ENCODE results near the gene WNT3A.

The WNT3A gene

GRCh38 chr1:228079013-228079412, 72.2 kb downstream of the WNT3A start:
- peaks cover 3% of the 10 kb centered on the region for H3K4me1 ChIP-seq (ENCODE audit: control insufficient read depth, insufficient read depth, low read length)
- CTCF ChIA-PET: no interaction called here
- H3K36me3 ChIP-seq (ENCODE audit: control insufficient read depth in 2 of 2, insufficient read depth in 1 of 2, low read length in 2 of 2): peaks cover 0 to 11% of the 10 kb centered on the region in 2 experiments; a peak in 1 of 3 replicates
- H3K9me3 ChIP-seq (ENCODE audit: control insufficient read depth, insufficient read depth, low read depth, low read length): no peaks in the 10 kb centered on the region
- TF ChIP-seq ZNF529 (tag by site-specific recombination; IDR thresholded peaks at IDR 0.05; ENCODE audit: insufficient replicate concordance): no peak
- no peak for TF ChIP-seq ZNF610 (tag by site-specific recombination; IDR thresholded peaks at IDR 0.05; ENCODE audit: borderline replicate concordance)
- TF ChIP-seq ZBTB17 (tag by site-specific recombination; IDR thresholded peaks at IDR 0.05): no peak
- TF ChIP-seq ZNF311 (tag by site-specific recombination; IDR thresholded peaks at IDR 0.05; ENCODE audit: borderline replicate concordance): no peak
- no peak for TF ChIP-seq ZNF16 (tag by site-specific recombination; IDR thresholded peaks at IDR 0.05; ENCODE audit: low read depth)
- TF ChIP-seq ZNF791 (tag by site-specific recombination; IDR thresholded peaks at IDR 0.05): no peak
- no peak for TF ChIP-seq ZNF391 (tag by site-specific recombination; IDR thresholded peaks at IDR 0.05; ENCODE audit: borderline replicate concordance, low read depth)
- POLR2A ChIA-PET: interaction anchor here (1.2 kb wide), 1 partner anchor 12 kb away, joined by 3 read pairs; no protein-coding TSS in a partner anchor
- no peak overlapping the region for H3K4me3 ChIP-seq (ENCODE audit: low read depth, low read length)
- H3K27ac ChIP-seq (ENCODE audit: extremely low read depth, low read depth, low read length): no peak overlapping the region

GRCh38 chr1:228079601-228080263, 72.9 kb downstream of the WNT3A start:
- peaks cover 4% of the 10 kb centered on the region for H3K4me1 ChIP-seq (ENCODE audit: control insufficient read depth, insufficient read depth, low read length)
- H3K27ac ChIP-seq (ENCODE audit: extremely low read depth, low read depth, low read length): no peak overlapping the region
- TF ChIP-seq ZNF580 (tag by site-specific recombination; IDR thresholded peaks at IDR 0.05) (peak; percentile 98), ZBTB49 (tag by site-specific recombination; IDR thresholded peaks at IDR 0.05; ENCODE audit: low read depth) (no peak)
- ChIA-PET CTCF (no interaction called here), POLR2A (interaction anchor here (1.2 kb wide), 1 partner anchor 11 kb away, joined by 3 read pairs; no protein-coding TSS in a partner anchor)
- no peaks in the 10 kb centered on the region for H3K9me3 ChIP-seq (ENCODE audit: control insufficient read depth, insufficient read depth, low read depth, low read length)
- H3K36me3 ChIP-seq (ENCODE audit: control insufficient read depth in 2 of 2, insufficient read depth in 1 of 2, low read length in 2 of 2): peaks cover 0 to 18% of the 10 kb centered on the region in 2 experiments; a peak in 1 of 3 replicates
- H3K4me3 ChIP-seq (ENCODE audit: low read depth, low read length): no peak overlapping the region

GRCh38 chr1:228081144-228081543, 74.3 kb downstream of the WNT3A start:
- H3K27ac ChIP-seq (ENCODE audit: extremely low read depth, low read depth, low read length): no peak overlapping the region; the same call in 1 of the 2 replicates
- POLR2A ChIA-PET: interaction anchor here (1.1 to 2.9 kb wide), 7 partner anchors 11 to 346 kb away, joined by 4 to 21 read pairs (median 11); partner anchors contain the start of genes IBA57, JMJD4, SNAP47 and WNT9A

More at GRCh38 chr1:228081144-228081543, 74.3 kb downstream of the WNT3A start:
- no peaks in the 10 kb centered on the region for H3K9me3 ChIP-seq (ENCODE audit: control insufficient read depth, insufficient read depth, low read depth, low read length)
- CTCF ChIA-PET: interaction anchor here (0.6 kb wide), 1 partner anchor 220 kb away, joined by 5 read pairs; no protein-coding TSS in a partner anchor
- H3K4me1 ChIP-seq (ENCODE audit: control insufficient read depth, insufficient read depth, low read length): peaks cover 17% of the 10 kb centered on the region
- peaks cover 0 to 24% of the 10 kb centered on the region in 2 experiments; a peak in 1 of 3 replicates for H3K36me3 ChIP-seq (ENCODE audit: control insufficient read depth in 2 of 2, insufficient read depth in 1 of 2, low read length in 2 of 2)
- no peak for TF ChIP-seq ZNF488 (tag by site-specific recombination; IDR thresholded peaks at IDR 0.05)
- no peak for TF ChIP-seq ZBTB11 (tag by site-specific recombination; conservative IDR thresholded peaks at IDR 0.05; ENCODE audit: low read depth)
- peak; percentile 10; the same call in 1 of the 2 replicates for TF ChIP-seq ZNF600 (tag by site-specific recombination; IDR thresholded peaks at IDR 0.05)
- H3K4me3 ChIP-seq (ENCODE audit: low read depth, low read length): peak overlapping the region; percentile 73; the same call in 1 of the 2 replicates
